Hepatic stellate cell (primary cell): ENCODE measurements around the gene BMPR1B.

ENCODE experiments used
- DNase-seq: peaks from one replicate; pipeline ENCODE4 v3.0.0; 2011; ENCODE audit warnings: low spot score

Gene BMPR1B

DNA sequence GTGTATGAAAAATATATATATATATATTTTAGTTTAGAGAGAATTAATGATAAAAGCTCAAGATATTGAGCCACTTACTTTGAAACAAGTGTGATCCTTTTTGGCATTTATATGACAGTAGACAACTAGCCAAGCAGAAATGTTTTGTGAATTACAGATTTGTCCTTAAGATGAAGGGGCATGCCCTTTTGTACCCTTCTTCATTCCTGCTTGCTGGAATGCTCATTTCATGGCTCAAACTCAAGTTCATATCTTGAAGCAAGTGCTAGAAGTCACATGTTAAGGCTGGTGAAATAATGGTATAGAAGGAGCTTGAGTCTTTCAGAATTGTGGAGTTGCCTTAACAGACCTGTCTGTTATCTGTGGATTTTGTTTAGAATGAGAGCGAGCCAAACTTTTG is 203.0 kb downstream of the BMPR1B start:
- no peak for DNase-seq

DNA sequence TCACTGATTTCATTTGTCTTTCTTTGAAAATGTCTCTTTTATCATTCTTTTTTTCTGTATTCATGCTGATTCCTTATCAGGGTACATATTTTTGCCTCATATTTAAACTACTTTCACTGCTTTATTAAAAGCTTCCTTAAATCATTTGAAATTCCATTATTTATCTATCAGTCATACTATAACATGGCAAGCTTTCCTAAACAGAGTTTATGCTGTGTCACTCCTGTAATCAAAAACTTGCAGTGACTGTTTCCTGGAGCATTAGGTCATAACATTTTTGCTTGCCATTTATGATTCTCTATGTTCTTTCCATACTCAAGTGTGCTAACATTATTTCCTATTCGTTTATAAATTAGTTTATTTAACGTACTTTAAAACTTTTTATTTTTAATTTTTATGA is 203.7 kb downstream of the BMPR1B start:
- no peak for DNase-seq

DNA sequence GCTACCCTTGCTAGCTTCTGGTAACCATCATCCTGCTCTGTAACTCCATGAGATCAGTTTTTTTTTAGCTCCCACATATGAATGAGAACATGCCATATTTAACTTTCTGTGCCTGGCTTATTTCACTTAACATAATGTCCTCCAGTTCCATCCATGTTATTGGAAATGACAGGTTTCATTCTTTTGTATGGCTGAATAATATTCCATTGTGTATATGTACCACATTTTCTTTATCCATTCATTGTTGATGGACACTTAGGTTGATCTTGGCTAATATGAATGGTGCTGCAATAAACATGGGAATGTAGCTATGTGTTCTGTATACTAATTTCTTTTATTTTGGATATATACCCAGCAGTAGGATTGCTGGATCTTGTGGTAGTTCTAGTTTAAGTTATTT is 204.7 kb downstream of the BMPR1B start:
- DNase-seq: no peak

DNA sequence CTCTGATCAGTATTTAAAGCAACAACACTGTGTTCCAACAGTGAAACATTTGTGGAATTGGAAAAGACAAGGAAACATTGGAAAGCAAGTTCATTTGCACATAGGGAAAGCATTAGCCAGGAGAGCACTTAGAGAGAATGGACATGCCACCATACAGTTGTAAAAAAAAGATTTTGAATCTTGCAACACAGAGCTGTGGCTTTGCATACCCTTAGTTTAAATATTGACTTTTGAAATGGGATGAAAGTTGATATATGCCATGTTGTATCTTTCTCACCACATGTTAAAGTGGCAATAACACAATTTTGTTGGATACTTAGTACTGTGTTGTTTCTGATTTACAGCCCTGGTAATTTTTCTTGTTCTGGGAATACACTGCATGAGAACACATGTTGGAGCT is 208.1 kb downstream of the BMPR1B start:
- DNase-seq: no peak

DNA sequence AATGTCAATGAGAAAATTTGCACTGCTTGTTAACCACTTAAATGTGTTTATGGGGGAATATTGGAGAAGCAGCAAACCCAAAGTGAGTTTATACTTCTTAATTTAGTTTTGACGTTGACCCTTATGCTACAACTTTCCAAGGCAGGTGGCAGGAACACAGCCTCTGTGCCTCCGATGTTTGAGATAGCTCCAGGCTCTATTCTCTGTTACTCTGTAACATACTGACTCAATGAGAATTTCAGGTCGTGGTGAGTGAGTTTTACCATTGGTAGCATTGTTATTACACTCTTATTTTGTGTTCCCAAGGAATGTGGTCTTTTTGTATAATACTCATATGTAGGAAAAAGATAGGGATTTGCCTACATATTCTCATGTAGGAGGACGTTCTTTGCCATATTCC is 210.7 kb downstream of the BMPR1B start:
- no peak for DNase-seq

DNA sequence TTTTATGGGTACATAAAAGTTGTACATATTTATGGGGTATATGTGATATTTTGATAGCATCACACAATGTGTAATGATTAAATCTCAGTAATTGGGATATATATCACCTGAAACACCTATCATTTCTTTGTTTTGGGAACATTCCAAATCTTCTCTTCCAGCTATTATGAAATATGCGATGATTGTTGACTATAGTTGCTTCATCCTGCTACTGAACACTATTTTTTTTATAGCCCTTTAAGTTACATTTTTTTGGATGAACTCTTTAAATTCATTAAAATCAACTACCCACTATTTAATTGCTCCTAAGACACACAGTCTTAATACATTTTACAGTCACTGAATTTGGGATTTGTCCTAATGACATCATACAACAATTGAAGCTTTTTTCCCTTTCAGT is 212.9 kb downstream of the BMPR1B start:
- no peak for DNase-seq

DNA sequence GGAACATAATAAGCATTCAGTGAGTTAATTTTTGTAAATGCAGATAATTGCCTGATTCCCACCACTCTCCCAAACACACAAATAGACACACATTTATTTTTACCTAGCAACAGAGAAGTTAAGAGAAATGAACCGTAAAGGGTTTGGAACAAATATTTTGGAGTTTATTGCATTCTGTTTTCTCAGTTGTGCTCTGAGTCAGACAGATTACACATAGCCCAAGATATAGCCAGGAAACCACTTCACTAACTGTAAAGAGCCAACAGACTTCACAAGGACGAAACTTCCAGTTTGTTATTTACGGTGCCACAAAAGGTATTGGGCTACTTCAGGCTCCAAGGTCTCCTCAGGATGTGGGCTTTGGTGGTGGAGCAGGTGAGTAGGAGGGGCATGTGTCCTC is 217.0 kb downstream of the BMPR1B start:
- no peak for DNase-seq

DNA sequence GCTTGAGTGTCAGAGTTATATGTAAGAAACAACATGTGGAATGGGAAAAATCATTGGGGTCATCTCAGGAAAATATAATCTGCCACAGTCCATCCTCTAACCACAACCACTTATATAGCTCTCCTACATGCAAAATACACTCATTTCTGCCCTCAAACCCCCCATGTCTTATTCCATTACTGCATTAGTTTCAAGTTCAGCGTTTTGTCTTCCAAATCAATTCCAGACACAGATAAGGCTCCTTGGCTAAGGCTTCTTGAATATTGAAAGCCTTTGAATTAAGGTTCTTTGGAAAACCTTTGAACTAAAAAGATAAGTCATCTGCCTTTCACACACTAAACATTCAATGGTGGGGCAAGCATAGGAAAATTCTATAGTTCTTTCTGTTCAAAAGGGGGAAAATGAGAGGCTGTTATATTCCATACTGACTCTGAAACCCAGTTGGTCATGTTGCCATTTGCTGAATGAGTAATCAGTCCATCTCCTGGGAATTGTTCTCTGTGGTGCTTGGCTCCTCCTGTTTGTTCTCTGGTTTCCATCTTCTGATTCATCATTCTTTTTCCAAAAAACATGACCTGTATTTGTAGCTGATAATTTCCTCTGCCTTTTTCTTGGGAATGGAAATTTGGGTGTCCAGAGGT is 218.7 kb downstream of the BMPR1B start:
- DNase-seq: peak; percentile 66

DNA sequence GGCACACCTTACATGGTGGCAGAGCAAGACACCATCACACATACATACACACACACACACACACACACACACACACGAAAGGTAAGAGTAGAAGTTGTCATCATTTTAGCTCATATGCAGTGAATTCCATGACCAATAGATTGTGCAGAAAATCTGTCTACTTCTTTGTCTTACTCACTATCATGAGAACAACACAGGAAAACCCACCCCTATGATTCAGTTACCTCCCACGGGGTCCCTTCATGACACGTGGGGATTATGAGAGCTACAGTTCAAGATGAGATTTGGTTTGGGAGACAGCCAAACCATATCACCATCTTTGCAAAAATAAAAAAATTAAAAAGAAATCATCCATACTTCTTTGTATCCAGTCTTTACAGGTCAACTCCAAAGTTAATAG is 221.1 kb downstream of the BMPR1B start:
- no peak for DNase-seq

DNA sequence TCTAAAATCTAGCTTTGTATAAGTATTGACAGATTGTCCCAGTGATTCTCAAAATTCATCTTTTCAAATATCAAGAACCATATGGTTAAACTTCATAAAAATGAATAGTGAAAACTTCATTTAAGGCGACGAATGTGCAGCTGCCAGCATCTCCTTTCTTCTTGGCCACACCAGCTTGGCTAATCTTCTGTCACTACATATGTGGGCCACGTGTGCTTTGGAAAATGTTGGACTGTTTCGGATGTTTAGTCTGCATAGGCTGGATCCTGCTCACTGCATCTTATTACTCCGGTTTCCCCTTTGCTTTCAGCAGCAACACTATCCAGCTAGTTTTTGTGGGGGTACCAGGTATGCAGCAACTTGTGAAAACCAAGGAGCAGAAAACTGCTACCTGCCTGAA is 221.9 kb downstream of the BMPR1B start:
- no peak for DNase-seq

DNA sequence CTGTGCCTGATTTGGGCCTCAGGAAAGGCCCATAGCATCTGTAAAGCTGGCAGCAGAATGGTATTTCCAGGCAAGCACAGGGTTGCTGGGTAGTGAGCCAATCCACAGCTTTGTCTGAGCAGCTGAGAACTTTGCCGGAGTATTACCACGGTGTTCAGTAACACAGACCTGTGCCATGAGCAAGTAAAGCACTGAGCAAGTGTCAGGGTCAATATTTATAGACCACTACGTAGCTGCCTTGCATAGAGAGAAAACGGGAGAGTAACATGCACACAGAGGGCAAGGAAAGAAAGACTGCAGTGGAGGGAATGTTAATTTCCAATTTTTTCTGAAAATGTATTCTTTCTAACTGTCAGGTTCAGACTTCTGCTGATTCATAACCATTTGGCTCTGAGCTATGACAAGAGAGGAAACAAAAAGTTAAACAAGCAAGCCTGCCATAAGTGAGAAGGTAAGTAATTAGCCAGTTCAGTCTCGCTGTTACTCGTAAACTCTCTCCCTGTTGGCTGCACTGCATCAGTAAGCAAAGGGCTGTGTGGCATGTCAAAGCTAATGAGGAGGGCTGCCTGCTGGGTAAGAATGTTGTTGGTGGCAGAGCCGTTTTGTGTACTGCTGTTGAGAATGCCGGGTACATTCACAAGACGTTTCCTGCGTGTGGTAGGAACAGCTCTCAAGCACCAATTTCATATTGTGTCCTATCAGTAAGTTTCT is 238.1 kb downstream of the BMPR1B start:
- DNase-seq: no peak

DNA sequence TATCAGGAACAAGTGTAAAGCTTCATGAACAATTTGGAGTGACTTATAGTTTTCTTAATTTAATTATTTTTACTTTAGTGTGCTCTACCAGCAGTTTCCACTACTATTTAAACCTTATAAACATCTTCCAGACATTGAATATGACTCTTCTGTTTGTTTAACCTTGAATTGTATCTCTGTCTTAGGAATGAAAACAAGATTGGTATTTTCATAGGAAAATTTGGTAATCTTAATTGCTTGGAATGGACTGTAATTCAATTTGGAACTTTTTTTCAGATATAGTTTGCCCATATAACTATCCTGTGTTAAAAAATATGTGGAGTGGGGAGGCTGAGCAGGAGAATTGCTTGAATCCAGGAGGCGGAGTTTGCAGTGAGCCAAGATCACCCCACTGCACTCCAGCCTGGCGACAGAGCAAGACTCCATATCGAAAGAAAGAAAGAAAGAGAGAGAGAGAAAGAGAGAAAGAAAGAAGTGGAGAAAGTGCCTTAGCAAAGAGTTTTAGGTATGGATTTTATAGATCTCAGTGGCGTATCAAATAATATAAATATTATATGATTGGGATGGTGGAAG is 242.4 kb downstream of the BMPR1B start:
- no peak for DNase-seq

DNA sequence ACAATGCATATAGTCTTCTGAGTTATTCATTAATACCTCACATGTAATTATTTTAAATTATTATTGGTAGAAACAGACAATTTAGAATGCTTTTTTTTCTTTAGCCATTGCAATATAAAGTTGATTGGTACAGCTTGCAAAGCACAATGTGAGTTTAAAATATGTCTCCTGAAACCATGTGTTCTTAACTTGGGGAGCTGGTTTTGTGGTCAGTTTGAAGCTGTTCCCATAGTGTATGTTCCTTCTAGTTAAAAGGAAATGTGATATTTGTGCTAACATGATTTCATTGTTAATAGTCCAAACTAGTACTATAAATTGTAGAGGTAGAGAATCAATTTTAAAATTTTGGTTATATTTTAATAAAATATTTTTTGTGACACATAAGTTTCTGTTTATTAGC is 247.2 kb downstream of the BMPR1B start:
- DNase-seq: no peak

DNA sequence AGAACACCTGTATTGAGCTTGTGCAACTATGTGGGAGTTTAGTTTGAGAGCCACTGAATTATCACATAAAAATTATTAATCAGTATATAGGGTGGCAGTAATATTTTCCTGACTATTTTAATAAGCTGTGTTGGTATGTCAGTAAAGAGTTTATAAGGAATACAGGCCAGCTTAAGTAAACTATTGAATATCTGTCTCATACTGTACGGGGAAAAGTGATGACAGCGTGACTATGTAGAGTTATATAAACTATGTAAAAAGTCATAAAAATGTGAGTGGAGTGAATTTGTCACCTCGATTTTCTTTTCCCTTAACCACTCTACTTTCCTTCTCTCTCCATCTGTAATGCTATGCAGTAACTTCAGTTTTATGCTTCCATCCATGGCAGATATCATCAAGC is 250.2 kb downstream of the BMPR1B start:
- no peak for DNase-seq

DNA sequence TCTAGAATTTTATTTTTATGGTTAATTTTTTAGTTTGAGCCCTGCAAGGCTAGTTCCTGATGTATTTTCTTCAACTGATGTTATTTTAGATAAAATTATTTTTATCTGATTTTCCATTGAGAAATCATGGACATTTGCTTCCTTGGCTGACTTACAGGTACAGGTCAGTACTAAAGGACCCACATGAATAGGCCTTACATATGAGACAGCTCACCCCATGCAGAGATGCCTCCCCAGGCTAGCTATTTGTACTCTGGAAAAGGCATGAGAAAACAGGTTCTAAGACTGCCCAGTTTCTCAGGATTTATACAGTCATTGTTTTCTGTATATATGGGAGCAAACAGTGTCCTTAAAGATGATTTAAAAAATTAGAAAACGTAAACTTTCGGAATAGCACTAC is 255.5 kb downstream of the BMPR1B start:
- no peak for DNase-seq

DNA sequence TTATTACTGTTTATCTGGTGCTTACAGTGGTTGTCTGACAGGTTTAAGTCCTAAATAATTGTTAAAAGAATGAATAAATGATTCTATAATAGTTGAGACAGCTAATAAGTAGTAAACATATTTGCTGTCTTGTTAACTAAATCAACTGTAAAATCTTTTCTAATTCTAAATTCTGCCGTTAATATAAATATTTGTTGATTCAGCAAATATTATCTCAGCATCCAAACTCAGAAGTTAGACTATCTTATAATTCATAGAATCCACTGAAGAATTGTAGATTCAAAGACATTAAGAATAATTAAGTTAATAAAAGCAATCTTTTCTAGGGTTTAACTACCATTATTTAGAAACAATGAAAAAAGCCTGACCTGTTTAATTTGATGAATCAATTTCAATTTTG is 256.3 kb downstream of the BMPR1B start:
- no peak for DNase-seq

DNA sequence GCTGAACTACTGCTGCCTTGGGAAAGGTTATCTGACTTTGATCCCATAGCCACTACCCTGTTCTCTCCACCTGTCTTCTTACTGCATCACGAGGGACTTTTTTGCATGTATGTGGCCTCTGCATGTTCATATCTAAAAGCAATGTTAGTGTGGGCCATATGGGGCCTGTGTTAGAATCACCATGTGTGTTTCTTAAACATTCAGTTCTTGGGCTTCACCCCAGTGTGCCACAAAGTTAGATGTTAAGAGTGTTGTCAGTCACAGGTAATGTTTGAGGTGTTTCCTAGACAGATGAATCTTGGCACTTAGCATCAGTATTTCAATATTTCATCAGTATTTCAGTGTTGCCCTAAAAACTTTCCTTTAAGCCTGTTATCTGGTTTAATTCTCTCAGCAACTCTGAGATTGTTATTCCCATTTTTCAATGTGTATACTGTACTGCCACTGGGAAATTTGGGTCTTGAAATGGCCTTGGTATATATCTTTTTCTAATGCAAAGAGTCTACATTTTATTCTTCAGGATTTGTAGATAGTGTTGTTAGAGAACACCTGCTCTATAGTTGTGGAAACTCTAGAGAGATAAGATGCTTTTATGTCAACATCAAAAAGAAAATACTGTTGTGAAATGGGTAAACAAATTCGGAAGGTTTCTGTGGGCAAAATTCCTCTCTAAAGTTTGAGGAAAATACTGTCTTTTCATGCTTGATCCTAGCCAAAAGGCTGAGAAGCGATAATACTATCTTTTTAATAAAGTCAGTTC is 259.7 kb downstream of the BMPR1B start:
- DNase-seq: no peak

DNA sequence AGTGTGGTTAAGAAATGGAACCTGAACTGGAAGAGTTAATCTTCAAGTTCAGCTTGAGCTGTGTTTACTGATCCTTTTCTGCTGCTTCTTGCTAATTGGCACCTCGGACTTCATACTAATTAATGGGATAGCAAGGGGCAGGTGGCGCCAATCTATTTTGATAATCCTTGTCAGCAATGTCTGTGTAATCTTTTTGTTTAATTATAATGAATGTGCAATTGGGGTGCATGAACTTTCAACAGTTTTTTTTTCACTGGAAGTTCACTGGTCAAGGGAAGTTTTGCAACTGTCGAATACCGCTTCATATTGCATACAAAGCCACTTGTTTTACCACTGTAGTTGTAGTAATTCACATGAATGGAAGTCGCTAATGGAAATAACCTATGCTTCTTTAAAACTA is 261.0 kb downstream of the BMPR1B start:
- DNase-seq: no peak

DNA sequence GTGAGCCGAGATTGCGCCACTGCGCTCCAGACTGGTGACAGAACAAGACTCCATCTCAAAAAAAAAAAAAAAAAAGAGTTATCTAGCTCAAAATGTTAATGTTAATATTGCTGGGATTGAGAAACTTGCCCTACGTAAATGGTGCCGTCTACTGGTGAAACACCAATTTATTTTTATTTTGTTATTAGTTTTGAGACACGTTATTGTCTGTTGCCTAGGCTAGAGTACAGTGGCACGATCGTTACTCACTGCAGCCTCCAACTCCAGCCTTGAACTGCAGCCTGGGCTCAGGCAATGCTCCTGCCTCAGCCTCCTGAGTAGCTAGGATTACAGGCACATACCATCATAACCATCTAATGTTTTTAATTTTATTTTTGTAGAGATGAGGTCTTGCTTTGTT is 262.8 kb downstream of the BMPR1B start:
- no peak for DNase-seq

DNA sequence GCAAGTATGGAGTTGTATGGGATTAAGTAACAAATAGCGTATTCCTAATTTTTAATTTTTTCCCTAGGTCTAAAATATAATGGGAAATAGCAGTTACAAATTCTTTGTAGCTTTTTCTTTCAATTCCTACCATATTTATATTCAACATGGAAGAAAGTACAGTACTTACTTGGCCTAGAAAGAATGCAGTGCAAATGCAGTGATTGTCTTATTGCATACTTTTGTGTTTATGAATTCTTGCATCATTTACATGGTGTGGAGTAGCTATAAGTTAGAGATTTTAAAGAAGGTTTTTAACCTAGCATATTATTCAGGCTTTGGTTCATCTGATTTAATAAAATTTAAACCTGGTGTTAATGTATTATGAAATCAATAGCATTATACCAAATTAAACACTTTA is 263.3 kb downstream of the BMPR1B start:
- DNase-seq: no peak

DNA sequence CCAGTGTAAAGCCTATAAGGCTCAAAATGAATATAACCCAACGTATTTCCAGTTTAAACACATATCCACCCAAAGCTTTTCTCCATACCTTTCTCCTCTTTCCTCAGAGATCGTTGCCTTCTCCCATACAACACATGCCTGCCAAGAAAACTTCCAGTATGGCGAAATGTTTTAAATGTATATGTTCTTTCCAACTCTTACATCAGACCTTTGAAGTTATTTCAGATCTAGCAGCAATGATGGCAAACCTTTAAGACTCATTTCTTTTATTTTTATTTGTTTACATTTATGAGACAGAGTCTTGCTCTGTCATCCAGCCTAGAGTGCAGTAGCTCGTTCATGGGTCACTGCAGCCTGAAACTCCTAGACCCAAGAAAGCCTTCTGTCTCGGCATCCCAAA is 265.4 kb downstream of the BMPR1B start:
- DNase-seq: no peak

DNA sequence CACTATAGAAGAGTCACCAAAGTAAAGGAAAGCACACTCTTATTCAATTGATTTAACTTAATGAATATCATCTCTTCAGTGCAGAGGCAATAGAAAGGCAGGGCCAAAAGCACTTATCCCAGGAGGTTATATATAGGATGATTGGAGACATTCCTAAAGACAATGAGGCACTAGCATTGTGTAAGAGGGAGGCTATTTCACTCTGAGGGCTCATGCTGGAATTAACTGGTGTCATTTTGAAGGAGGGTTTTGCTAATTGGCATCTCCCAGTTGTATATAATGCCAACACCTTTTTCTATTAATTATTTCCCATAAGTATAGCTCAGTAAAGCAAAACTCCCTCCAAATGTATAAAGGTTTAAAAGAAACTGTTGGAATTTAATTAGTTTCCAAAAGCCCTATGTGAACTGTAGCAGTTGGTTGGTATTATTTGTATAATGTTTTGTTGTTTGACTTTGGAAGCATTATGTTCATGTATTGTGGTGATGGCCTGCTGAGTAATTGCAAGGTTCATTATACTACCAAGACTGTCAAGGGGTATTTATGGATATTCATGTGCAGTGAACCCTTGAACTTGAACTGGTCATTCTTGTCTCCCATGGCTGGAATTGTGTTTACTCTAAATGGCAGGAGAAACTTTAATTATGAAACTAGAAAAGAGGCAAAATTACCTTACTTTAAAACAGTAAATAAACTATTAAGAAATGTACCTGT is 270.3 kb downstream of the BMPR1B start:
- no peak for DNase-seq
